Measurements from ENCODE around the gene ATPAF2.

The ATPAF2 gene

GRCh38 chr17:18035704-18036103 is 3.3 kb downstream of the ATPAF2 start:
- H3K27ac Mint-ChIP-seq (ENCODE audit: low read depth): no peak overlapping the region
- DNase-seq (ENCODE audit: low spot score in 2 of 2) (no peak), ATAC-seq (replicated peaks; ENCODE audit: extremely low read depth, poor library complexity, severe bottlenecking) (no peak)
- no peaks in the 10 kb centered on the region for H3K9me3 Mint-ChIP-seq
- peaks cover 9% of the 10 kb centered on the region for H3K36me3 Mint-ChIP-seq (ENCODE audit: insufficient read depth)
- peaks cover 52% of the 10 kb centered on the region for H3K4me1 Mint-ChIP-seq
- H3K27me3 Mint-ChIP-seq: no peaks in the 10 kb centered on the region
- H3K4me3 Mint-ChIP-seq: no peak overlapping the region

- ATAC-seq (replicated peaks; ENCODE audit: extremely low read depth, poor library complexity, severe bottlenecking): peak; percentile 93
- peaks cover 35% of the 10 kb centered on the region for H3K4me1 Mint-ChIP-seq
- H3K4me3 Mint-ChIP-seq: no peak overlapping the region
- DNase-seq (ENCODE audit: low spot score in 2 of 2): peak in 1 of 2 donors; percentile 46
- H3K9me3 Mint-ChIP-seq: no peaks in the 10 kb centered on the region
- H3K27me3 Mint-ChIP-seq: no peaks in the 10 kb centered on the region
- H3K36me3 Mint-ChIP-seq (ENCODE audit: insufficient read depth): peaks cover 1% of the 10 kb centered on the region
- no peak overlapping the region for H3K27ac Mint-ChIP-seq (ENCODE audit: low read depth)
Measured at GRCh38 chr17:18033442-18034099, 5.4 kb downstream of the ATPAF2 start.

- no peaks in the 10 kb centered on the region for H3K9me3 Mint-ChIP-seq
- H3K4me1 Mint-ChIP-seq: peaks cover 20% of the 10 kb centered on the region
- peaks cover 2% of the 10 kb centered on the region for H3K36me3 Mint-ChIP-seq (ENCODE audit: insufficient read depth)
- ATAC-seq (replicated peaks; ENCODE audit: extremely low read depth, poor library complexity, severe bottlenecking): no peak
- DNase-seq (ENCODE audit: low spot score in 2 of 2): no peak
- no peak overlapping the region for H3K27ac Mint-ChIP-seq (ENCODE audit: low read depth)
- H3K27me3 Mint-ChIP-seq: no peaks in the 10 kb centered on the region
- H3K4me3 Mint-ChIP-seq: no peak overlapping the region
Measured at GRCh38 chr17:18031955-18032354, 7.0 kb downstream of the ATPAF2 start.

- Mint-ChIP-seq H3K4me3 (no peak overlapping the region), H3K36me3 (ENCODE audit: insufficient read depth) (peaks cover 13% of the 10 kb centered on the region), H3K4me1 (peaks cover 35% of the 10 kb centered on the region), H3K9me3 (no peaks in the 10 kb centered on the region), H3K27ac (ENCODE audit: low read depth) (no peak overlapping the region), H3K27me3 (no peaks in the 10 kb centered on the region)
- DNase-seq (ENCODE audit: low spot score in 2 of 2) (no peak), ATAC-seq (replicated peaks; ENCODE audit: extremely low read depth, poor library complexity, severe bottlenecking) (no peak)
Measured at GRCh38 chr17:18028952-18029540, 9.9 kb downstream of the ATPAF2 start.

GRCh38 chr17:18028114-18028951 is 10.6 kb downstream of the ATPAF2 start:
- H3K4me3 Mint-ChIP-seq: no peak overlapping the region
- H3K36me3 Mint-ChIP-seq (ENCODE audit: insufficient read depth): peaks cover 13% of the 10 kb centered on the region
- H3K4me1 Mint-ChIP-seq: peaks cover 30% of the 10 kb centered on the region
- no peaks in the 10 kb centered on the region for H3K9me3 Mint-ChIP-seq
- no peak for ATAC-seq (replicated peaks; ENCODE audit: extremely low read depth, poor library complexity, severe bottlenecking)
- no peaks in the 10 kb centered on the region for H3K27me3 Mint-ChIP-seq
- DNase-seq (ENCODE audit: low spot score in 2 of 2): no peak
- no peak overlapping the region for H3K27ac Mint-ChIP-seq (ENCODE audit: low read depth)

GRCh38 chr17:18027280-18027679 is 11.7 kb downstream of the ATPAF2 start:
- H3K9me3 Mint-ChIP-seq: no peaks in the 10 kb centered on the region
- peaks cover 13% of the 10 kb centered on the region for H3K36me3 Mint-ChIP-seq (ENCODE audit: insufficient read depth)
- H3K4me1 Mint-ChIP-seq: peaks cover 22% of the 10 kb centered on the region
- H3K27me3 Mint-ChIP-seq: no peaks in the 10 kb centered on the region
- DNase-seq (ENCODE audit: low spot score in 2 of 2) (no peak), ATAC-seq (replicated peaks; ENCODE audit: extremely low read depth, poor library complexity, severe bottlenecking) (no peak)
- no peak overlapping the region for H3K4me3 Mint-ChIP-seq
- H3K27ac Mint-ChIP-seq (ENCODE audit: low read depth): peak overlapping the region; percentile 22

- peaks cover 19% of the 10 kb centered on the region for H3K36me3 Mint-ChIP-seq (ENCODE audit: insufficient read depth)
- DNase-seq (ENCODE audit: low spot score in 2 of 2) (peak; percentile 27 to 56), ATAC-seq (replicated peaks; ENCODE audit: extremely low read depth, poor library complexity, severe bottlenecking) (peak; percentile 97)
- peaks cover 22% of the 10 kb centered on the region for H3K4me1 Mint-ChIP-seq
- no peaks in the 10 kb centered on the region for H3K9me3 Mint-ChIP-seq
- H3K27ac Mint-ChIP-seq (ENCODE audit: low read depth): peak overlapping the region; percentile 22
- H3K27me3 Mint-ChIP-seq: no peaks in the 10 kb centered on the region
- H3K4me3 Mint-ChIP-seq: peak overlapping the region; percentile 52
Measured at GRCh38 chr17:18025945-18026776, 12.8 kb downstream of the ATPAF2 start.

GRCh38 chr17:18025241-18025944 is 13.6 kb downstream of the ATPAF2 start:
- ATAC-seq (replicated peaks; ENCODE audit: extremely low read depth, poor library complexity, severe bottlenecking) (peak; percentile 75), DNase-seq (ENCODE audit: low spot score in 2 of 2) (no peak)
- Mint-ChIP-seq H3K9me3 (no peaks in the 10 kb centered on the region), H3K4me3 (no peak overlapping the region), H3K36me3 (ENCODE audit: insufficient read depth) (peaks cover 19% of the 10 kb centered on the region), H3K4me1 (peaks cover 22% of the 10 kb centered on the region), H3K27me3 (no peaks in the 10 kb centered on the region), H3K27ac (ENCODE audit: low read depth) (no peak overlapping the region)

GRCh38 chr17:18021372-18021771 is 17.6 kb downstream of the ATPAF2 start:
- H3K4me1 Mint-ChIP-seq: peaks cover 17% of the 10 kb centered on the region
- H3K27me3 Mint-ChIP-seq: no peaks in the 10 kb centered on the region
- no peak overlapping the region for H3K27ac Mint-ChIP-seq (ENCODE audit: low read depth)
- ATAC-seq (replicated peaks; ENCODE audit: extremely low read depth, poor library complexity, severe bottlenecking) (no peak), DNase-seq (ENCODE audit: low spot score in 2 of 2) (no peak)
- no peak overlapping the region for H3K4me3 Mint-ChIP-seq
- no peaks in the 10 kb centered on the region for H3K9me3 Mint-ChIP-seq
- H3K36me3 Mint-ChIP-seq (ENCODE audit: insufficient read depth): peaks cover 18% of the 10 kb centered on the region

- H3K27me3 Mint-ChIP-seq: no peaks in the 10 kb centered on the region
- H3K9me3 Mint-ChIP-seq: no peaks in the 10 kb centered on the region
- no peak for DNase-seq (ENCODE audit: low spot score in 2 of 2)
- H3K4me3 Mint-ChIP-seq: no peak overlapping the region
- H3K36me3 Mint-ChIP-seq (ENCODE audit: insufficient read depth): peaks cover 16% of the 10 kb centered on the region
- peaks cover 13% of the 10 kb centered on the region for H3K4me1 Mint-ChIP-seq
- no peak for ATAC-seq (replicated peaks; ENCODE audit: extremely low read depth, poor library complexity, severe bottlenecking)
- H3K27ac Mint-ChIP-seq (ENCODE audit: low read depth): no peak overlapping the region
Measured at GRCh38 chr17:18020971-18021370, 18.0 kb downstream of the ATPAF2 start.

- Mint-ChIP-seq H3K27me3 (no peaks in the 10 kb centered on the region), H3K4me3 (no peak overlapping the region), H3K36me3 (ENCODE audit: insufficient read depth) (peaks cover 16% of the 10 kb centered on the region), H3K27ac (ENCODE audit: low read depth) (no peak overlapping the region), H3K4me1 (peaks cover 1% of the 10 kb centered on the region), H3K9me3 (no peaks in the 10 kb centered on the region)
- ATAC-seq (replicated peaks; ENCODE audit: extremely low read depth, poor library complexity, severe bottlenecking) (no peak), DNase-seq (ENCODE audit: low spot score in 2 of 2) (no peak)
Measured at GRCh38 chr17:18019838-18020154, 19.2 kb downstream of the ATPAF2 start.

GRCh38 chr17:18018411-18018921 is 20.5 kb downstream of the ATPAF2 start:
- Mint-ChIP-seq H3K27ac (ENCODE audit: low read depth) (no peak overlapping the region), H3K27me3 (no peaks in the 10 kb centered on the region), H3K36me3 (ENCODE audit: insufficient read depth) (peaks cover 15% of the 10 kb centered on the region)

More at GRCh38 chr17:18018411-18018921, 20.5 kb downstream of the ATPAF2 start:
- H3K4me3 Mint-ChIP-seq: no peak overlapping the region
- H3K4me1 Mint-ChIP-seq: no peaks in the 10 kb centered on the region
- ATAC-seq (replicated peaks; ENCODE audit: extremely low read depth, poor library complexity, severe bottlenecking) (no peak), DNase-seq (ENCODE audit: low spot score in 2 of 2) (no peak)
- no peaks in the 10 kb centered on the region for H3K9me3 Mint-ChIP-seq
